IMR-90 (cell line): Measurements from ENCODE around the gene ZDHHC12. TPM values are rescaled to one million over a fixed set of nuclear protein-coding genes. Genes with fewer than 3 reads are reported as not detected.

Experiments
- ATAC-seq: fragments of 200-7000 bp; cut with Tn5 transposase; 2 replicates; pipeline ENCODE4 v1.9.1; 2020; ENCODE audit warnings: low read depth, mild to moderate bottlenecking, moderate library complexity
- BruUV-seq: library from RNA; stranded (reverse); fragments of 400-500 nt; replicated peaks from 2 replicates; lab custom pipeline; 2021; lab: Mats Ljungman, UMichigan
- CTCF ChIA-PET: fragments of 300-600 bp; formaldehyde crosslinking; extraction: SDS; loops from one replicate; lab custom pipeline; 2021; ENCODE audit warnings: antibody characterized with exemption; lab: Yijun Ruan, JAX
- POLR2A ChIA-PET: fragments of 300-600 bp; sonication (Branson Sonifier 250); formaldehyde crosslinking; loops from one replicate; lab custom pipeline; 2022; ENCODE audit warnings: antibody characterized with exemption; ENCODE audit not compliant: unreplicated experiment; lab: Charles Lee
- DNase-seq: peaks from one replicate; pipeline ENCODE4 v3.0.0; 2013
- H2AFZ ChIP-seq: replicated peaks from 2 replicates; pipeline ENCODE3; 2013; ENCODE audit warnings: low read length, mild to moderate bottlenecking; ENCODE audit not compliant: poor library complexity
- H2AK5ac ChIP-seq: 2 replicates; pipeline ENCODE4 v1.6.1; 2013; ENCODE audit warnings: low read depth, low read length, inconsistent platforms
- H2AK9ac ChIP-seq: replicated peaks from 2 replicates; pipeline ENCODE3; 2013; ENCODE audit warnings: mild to moderate bottlenecking, low read depth, low read length, moderate library complexity; ENCODE audit not compliant: poor library complexity
- H2BK120ac ChIP-seq: 2 replicates; pipeline ENCODE4 v1.6.1; 2013; ENCODE audit warnings: low read depth, low read length, inconsistent platforms
- H2BK15ac ChIP-seq: 3 replicates; pipeline ENCODE4 v1.6.1; 2013; ENCODE audit warnings: low read depth, low read length, inconsistent platforms
- H2BK20ac ChIP-seq: 2 replicates; pipeline ENCODE4 v1.6.1; 2013; ENCODE audit warnings: low read depth, mild to moderate bottlenecking, inconsistent platforms, low read length, moderate library complexity
- H2BK5ac ChIP-seq: 2 replicates; pipeline ENCODE4 v1.6.1; 2013; ENCODE audit warnings: mild to moderate bottlenecking, low read depth, low read length, inconsistent platforms; ENCODE audit not compliant: poor library complexity, severe bottlenecking
- H3K14ac ChIP-seq: replicated peaks from 2 replicates; pipeline ENCODE4 v1.6.1; 2013; ENCODE audit warnings: low read depth, low read length, inconsistent platforms
- H3K18ac ChIP-seq: 2 replicates; pipeline ENCODE4 v1.6.1; 2013; ENCODE audit warnings: low read depth, low read length, control low read depth
- H3K23ac ChIP-seq: 2 replicates; pipeline ENCODE4 v1.6.1; 2013; ENCODE audit warnings: low read depth, low read length, inconsistent platforms
- H3K27ac ChIP-seq: 2 replicates; pipeline ENCODE4 v1.5.1; 2013; ENCODE audit warnings: mild to moderate bottlenecking, control low read depth, low read length; ENCODE audit not compliant: insufficient read depth
- H3K27me3 ChIP-seq: 2 replicates; pipeline ENCODE4 v1.6.1; 2013; ENCODE audit warnings: low read length; ENCODE audit not compliant: control insufficient read depth, insufficient read depth
- H3K36me3 ChIP-seq: 2 replicates; pipeline ENCODE4 v1.6.1; 2013; ENCODE audit warnings: low read length, mixed read lengths; ENCODE audit not compliant: control insufficient read depth, insufficient read depth
- H3K4ac ChIP-seq: 2 replicates; pipeline ENCODE4 v1.6.1; 2013; ENCODE audit warnings: low read depth, low read length, inconsistent platforms
- H3K4me1 ChIP-seq: 2 replicates; pipeline ENCODE4 v1.6.1; 2013; ENCODE audit warnings: low read length, mixed read lengths; ENCODE audit not compliant: control insufficient read depth, insufficient read depth
- H3K4me2 ChIP-seq: 2 replicates; pipeline ENCODE4 v1.6.1; 2013; ENCODE audit warnings: low read depth, mild to moderate bottlenecking, control low read depth, low read length, moderate library complexity
- H3K4me3 ChIP-seq: 2 replicates; pipeline ENCODE4 v1.5.1; 2013; ENCODE audit warnings: low read depth, mild to moderate bottlenecking, control low read depth, low read length, moderate library complexity; ENCODE audit not compliant: insufficient read depth
- H3K56ac ChIP-seq: 2 replicates; pipeline ENCODE4 v1.6.1; 2013; ENCODE audit warnings: low read length, inconsistent platforms; ENCODE audit not compliant: insufficient read depth; ENCODE audit errors: extremely low read depth
- H3K79me1 ChIP-seq, 2 experiments: 2 replicates each; pipeline ENCODE4 v1.6.1; 2013; ENCODE audit warnings: low read length in 2 of 2, inconsistent platforms in 1 of 2, low read depth in 1 of 2
- H3K9ac ChIP-seq: 2 replicates; pipeline ENCODE4 v1.6.1; 2013; ENCODE audit warnings: low read depth, low read length, control low read depth
- H3K9me1 ChIP-seq: 2 replicates; pipeline ENCODE4 v1.6.1; 2013; ENCODE audit warnings: low read length, inconsistent platforms; ENCODE audit not compliant: insufficient read depth
- H3K9me3 ChIP-seq: 2 replicates; pipeline ENCODE4 v1.6.1; 2013; ENCODE audit warnings: low read length; ENCODE audit not compliant: control insufficient read depth, insufficient read depth
- H4K20me1 ChIP-seq: 2 replicates; pipeline ENCODE4 v1.6.1; 2013; ENCODE audit warnings: low read length, inconsistent platforms; ENCODE audit not compliant: insufficient read depth
- H4K5ac ChIP-seq: 2 replicates; pipeline ENCODE4 v1.6.1; 2013; ENCODE audit warnings: mild to moderate bottlenecking, low read depth, low read length, control low read depth
- H4K8ac ChIP-seq, 2 experiments: 2 replicates each; pipeline ENCODE4 v1.6.1; 2013; ENCODE audit warnings: low read depth in 2 of 2, low read length in 2 of 2, control low read depth in 1 of 2, inconsistent platforms in 1 of 2
- H4K91ac ChIP-seq: 2 replicates; pipeline ENCODE4 v1.6.1; 2013; ENCODE audit warnings: low read depth, low read length, inconsistent platforms; ENCODE audit not compliant: insufficient read depth
- BHLHE40 ChIP-seq: fragments of 150-350 bp; IDR thresholded peaks from 2 replicates; pipeline ENCODE4 v1.6.1; 2016; ENCODE audit warnings: mild to moderate bottlenecking, low read depth, low read length
- CEBPB ChIP-seq: IDR thresholded peaks from 2 replicates; pipeline ENCODE4 v1.6.1; 2012; ENCODE audit warnings: low read depth, low read length, improper control_type of control experiment
- CTCF ChIP-seq: conservative IDR thresholded peaks from 2 replicates; pipeline ENCODE4 v1.5.1; 2012; ENCODE audit warnings: mild to moderate bottlenecking, low read depth, low read length, improper control_type of control experiment
- ELK1 ChIP-seq: fragments of 150-350 bp; IDR thresholded peaks from 2 replicates; pipeline ENCODE4 v1.6.1; 2016; ENCODE audit warnings: low read depth, mild to moderate bottlenecking, low read length, moderate library complexity, borderline replicate concordance
- MAFK ChIP-seq: IDR thresholded peaks from 2 replicates; pipeline ENCODE4 v1.6.1; 2012; ENCODE audit warnings: low read depth, low read length, improper control_type of control experiment
- WGBS, 2 experiments: methylation state at CpG; one replicate each; pipeline versions ENCODE4 v1.1.5 to v1.1.7; 2013; ENCODE audit warnings: missing lambda C conversion rate in 2 of 2; ENCODE audit not compliant: insufficient read length in 1 of 2; ENCODE audit errors: extremely low coverage in 2 of 2; 5-methylcytosine and 5-hydroxymethylcytosine counted together
- dilution Hi-C: fragments of 300-500 bp; cut with HindIII; formaldehyde crosslinking; loops from one replicate; pipeline ENCODE4 v1.14.3; 2018; ENCODE audit warnings: low sequenced_read_pairs; ENCODE audit not compliant: unreplicated experiment
- in situ Hi-C: fragments of 300-500 bp; cut with MboI; formaldehyde crosslinking; loops from 3 replicates; pipeline ENCODE4 v1.14.3; 2019; ENCODE audit warnings: low sequenced_read_pairs, inconsistent platforms, mixed read lengths
- intact Hi-C: fragments of 100-400 bp; cut with micrococcal nuclease; formaldehyde crosslinking; loops from 2 replicates; pipeline ENCODE4 v1.10.0; 2022
- polyA plus RNA-seq, 3 experiments: library from polyadenylated mRNA; depleted of rRNA; stranded (reverse); fragments of >200 nt; gene quantifications; 2 replicates each; pipeline ENCODE4 v1.2.3, GENCODE V29; 2012; ENCODE audit warnings: low replicate concordance in 1 of 3
- total RNA-seq: library from RNA; depleted of rRNA; stranded (reverse); fragments of >200 nt; gene quantifications from 2 replicates; pipeline ENCODE4 v1.2.3, GENCODE V29; 2012

ZDHHC12 gene
- total and polyA plus RNA-seq, 2 of the 4 experiments (the other 2 are of a cell fraction) = 16.7 to 60.7 TPM

DNA sequence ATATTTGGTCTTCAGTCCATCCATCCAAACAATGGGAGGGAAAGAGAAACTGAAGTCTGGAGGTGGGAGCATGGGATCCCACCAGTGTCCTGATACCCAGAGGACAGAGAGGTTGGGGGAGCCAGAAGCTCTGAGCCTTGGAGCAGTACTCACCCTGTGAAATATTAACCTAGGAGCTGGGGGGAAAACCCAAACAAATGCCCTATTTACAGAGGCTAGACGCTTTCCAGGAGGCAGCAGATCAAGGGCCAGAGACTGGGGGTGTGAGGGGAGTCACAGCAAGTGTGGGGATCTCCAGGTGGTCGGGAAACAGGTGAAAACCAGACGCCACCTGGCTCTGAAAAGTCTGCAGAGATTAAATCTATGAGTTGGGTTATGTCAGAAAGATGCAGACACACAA is 41.6 kb upstream of the ZDHHC12 start:
- no peaks in the 10 kb centered on the region for H3K27me3 ChIP-seq
- H2BK20ac ChIP-seq = no peak overlapping the region
- ATAC-seq (no peak), DNase-seq (no peak)
- H4K91ac ChIP-seq = no peak overlapping the region
- H2BK120ac ChIP-seq = no peak overlapping the region
- dilution Hi-C loops (no loop called here), in situ Hi-C loops (no loop called here), intact Hi-C loops (no loop called here)
- H2AFZ ChIP-seq = no peak overlapping the region
- peaks cover 19 to 54% of the 10 kb centered on the region in 2 experiments for H3K79me1 ChIP-seq
- H4K20me1 ChIP-seq = 0 out of 2 replicates have a peak, but pooled peaks cover 4% of the 10 kb centered on the region
- no peak overlapping the region for H3K4me3 ChIP-seq
- no peak overlapping the region for H3K18ac ChIP-seq
- 0 out of 2 replicates have a peak, but pooled peaks cover under 1% of the 10 kb centered on the region for H3K4me1 ChIP-seq
- H3K56ac ChIP-seq = no peak overlapping the region
- WGBS, 2 experiments = 80% methylated on average over 2 of the region's 3 CpGs; no CpG with 5 or more reads in 1 of the 2 experiments
- ChIA-PET CTCF (interaction anchor here (0.7 kb wide), 1 partner anchor 416 kb away, joined by 4 read pairs; no protein-coding TSS in a partner anchor), POLR2A (no interaction called here)
- H3K4me2 ChIP-seq = no peak overlapping the region
- H3K4ac ChIP-seq = no peak overlapping the region
- H3K9ac ChIP-seq = no peak overlapping the region
- no TSS peak for BruUV-seq
- no peak overlapping the region for H3K23ac ChIP-seq
- H3K9me3 ChIP-seq = no peaks in the 10 kb centered on the region
- H4K5ac ChIP-seq = no peak overlapping the region
- no peak overlapping the region for H3K27ac ChIP-seq
- H3K14ac ChIP-seq = no peak overlapping the region
- H2AK9ac ChIP-seq = no peak overlapping the region
- no peak for TF ChIP-seq MAFK
- TF ChIP-seq ELK1 = no peak
- no peak for TF ChIP-seq BHLHE40
- no peak for TF ChIP-seq CTCF
- TF ChIP-seq CEBPB = no peak
- no peak overlapping the region for H2AK5ac ChIP-seq
- no peak overlapping the region for H2BK15ac ChIP-seq
- H4K8ac ChIP-seq = no peak overlapping the region
- H2BK5ac ChIP-seq = no peak overlapping the region
- H3K9me1 ChIP-seq = 0 out of 2 replicates have a peak, but pooled peaks cover 3% of the 10 kb centered on the region
- H3K36me3 ChIP-seq = peaks cover 4% of the 10 kb centered on the region
